Activated T-cell treated with anti-CD3 and anti-CD28 coated beads for 1 hour (primary cell): ENCODE results near the gene UBN2.

ENCODE experiments used
- DNase-seq: peaks from one replicate; pipeline ENCODE4 v3.0.0-alpha.2; 2020; ENCODE audit warnings: low read depth

Gene UBN2

DNA sequence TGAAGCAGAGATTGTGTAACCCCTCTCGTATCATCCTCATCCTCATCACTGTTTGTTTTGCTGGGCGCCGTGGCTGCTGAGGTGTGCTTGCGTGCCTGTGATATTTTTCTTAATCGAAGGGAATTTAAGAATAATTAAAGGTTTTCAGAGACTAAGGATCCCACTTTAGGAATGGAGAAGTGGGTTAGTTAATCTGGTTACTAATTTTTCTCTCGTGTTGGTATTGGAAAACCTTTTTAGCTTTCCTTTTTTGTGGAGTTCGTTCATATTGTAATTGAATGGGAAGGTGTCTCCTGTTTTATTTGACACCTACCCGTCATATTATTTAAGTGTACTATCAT lies 1.3 kb downstream of the UBN2 start:
- no peak for DNase-seq

GRCh38 chr7:139232904-139233303 lies 1.9 kb downstream of the UBN2 start:
- no peak for DNase-seq

DNA sequence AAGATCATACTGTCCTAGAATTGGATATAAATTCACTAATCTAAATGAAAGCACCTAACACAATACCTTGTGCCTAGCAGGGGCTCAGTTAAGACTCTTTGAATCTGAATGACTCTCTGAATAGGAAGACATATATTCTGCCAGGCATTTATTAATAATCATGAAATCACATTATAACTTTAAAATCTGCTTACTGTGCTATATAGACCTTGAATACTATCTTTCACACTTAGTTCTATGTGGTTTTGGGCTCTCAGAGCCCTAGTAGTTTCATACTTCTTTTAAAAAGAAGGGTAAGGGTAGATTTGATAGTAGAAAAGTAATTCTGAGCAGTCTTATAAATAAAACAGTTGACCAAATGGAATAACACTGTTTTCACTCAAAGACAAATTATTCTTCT lies 10.2 kb downstream of the UBN2 start:
- no peak for DNase-seq

- no peak for DNase-seq
Observed at GRCh38 chr7:139242741-139243281, 11.8 kb downstream of the UBN2 start.

- DNase-seq = no peak
Observed at GRCh38 chr7:139245401-139245800, 14.4 kb downstream of the UBN2 start.

DNA sequence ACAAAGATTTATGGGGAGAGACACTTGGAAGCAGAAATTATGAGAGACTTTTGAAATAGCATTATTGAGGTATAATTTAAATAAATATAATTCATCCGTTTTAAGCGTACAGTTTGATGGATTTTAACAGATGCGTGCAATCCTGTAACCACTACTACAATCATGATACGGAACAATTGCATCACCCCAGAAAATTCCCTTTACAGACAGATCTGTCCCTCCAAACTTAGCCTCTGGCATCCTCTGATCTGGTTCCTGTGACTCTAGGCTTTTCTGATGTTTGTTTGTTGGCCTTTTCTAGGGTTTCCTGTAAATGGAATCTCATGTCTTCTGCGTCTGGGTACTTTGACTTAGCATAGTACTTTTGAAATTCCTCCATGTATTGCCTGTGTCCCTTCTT lies 15.5 kb downstream of the UBN2 start:
- DNase-seq = no peak

DNA sequence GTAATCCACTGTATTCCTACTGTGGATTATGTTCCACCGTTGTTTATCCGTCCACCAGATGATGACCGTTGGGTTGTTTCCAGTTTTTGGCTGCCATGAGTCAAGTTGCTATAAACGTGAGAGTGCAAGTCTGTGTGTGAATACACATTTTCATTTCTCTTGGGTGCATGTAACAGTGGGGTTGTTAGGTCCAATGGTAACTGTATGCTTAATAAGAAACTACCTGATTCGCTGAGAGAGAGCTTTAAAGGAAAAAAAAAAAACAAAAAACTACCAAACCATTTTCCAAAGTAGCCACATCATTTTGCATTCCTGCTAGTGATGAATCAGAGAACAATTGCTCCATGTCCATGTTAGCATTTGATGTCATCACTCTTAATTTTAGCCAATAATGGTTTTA lies 15.9 kb downstream of the UBN2 start:
- DNase-seq = no peak

GRCh38 chr7:139249179-139249810 lies 18.3 kb downstream of the UBN2 start:
- no peak for DNase-seq

GRCh38 chr7:139252451-139252850 lies 21.4 kb downstream of the UBN2 start:
- no peak for DNase-seq

DNA sequence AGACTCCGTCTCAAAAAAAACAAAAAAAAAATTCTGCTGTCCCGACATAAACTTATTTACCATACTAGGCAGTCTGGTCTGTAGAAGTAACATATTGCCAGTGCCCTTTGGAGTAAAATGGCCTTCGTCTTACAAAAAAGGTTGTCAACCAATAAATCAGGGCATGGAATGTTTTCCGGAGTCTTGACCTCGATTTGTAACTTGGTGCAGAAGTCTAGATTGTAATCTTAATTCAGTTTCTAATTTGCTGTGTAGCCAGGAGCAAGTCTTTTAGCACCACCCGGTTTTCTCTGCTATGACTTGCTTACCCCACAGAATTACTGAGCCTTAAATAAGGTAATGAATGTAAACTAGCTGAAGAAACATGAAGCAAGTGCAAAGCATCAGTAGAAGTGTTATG lies 23.2 kb downstream of the UBN2 start:
- no peak for DNase-seq

DNA sequence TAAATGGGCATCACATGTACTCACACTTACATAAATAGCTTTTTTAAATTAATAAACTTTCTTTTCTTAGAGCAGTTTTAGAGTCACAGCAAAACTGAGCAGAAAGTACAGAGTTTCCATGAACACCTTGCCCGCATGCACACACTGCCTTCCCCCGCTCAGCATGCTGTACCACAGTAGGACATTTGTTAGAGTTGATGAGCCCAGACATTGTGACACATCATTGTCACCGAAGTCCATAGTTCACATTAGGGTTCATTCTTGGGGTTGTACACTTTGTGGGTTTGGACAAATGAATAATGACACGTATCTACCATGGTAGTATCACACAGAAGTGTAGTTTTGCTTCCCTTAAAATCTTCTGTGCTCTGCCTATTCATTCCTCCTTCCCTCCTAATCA lies 23.7 kb downstream of the UBN2 start:
- DNase-seq = no peak

- no peak for DNase-seq
Observed at GRCh38 chr7:139255290-139255689, 24.3 kb downstream of the UBN2 start.

DNA sequence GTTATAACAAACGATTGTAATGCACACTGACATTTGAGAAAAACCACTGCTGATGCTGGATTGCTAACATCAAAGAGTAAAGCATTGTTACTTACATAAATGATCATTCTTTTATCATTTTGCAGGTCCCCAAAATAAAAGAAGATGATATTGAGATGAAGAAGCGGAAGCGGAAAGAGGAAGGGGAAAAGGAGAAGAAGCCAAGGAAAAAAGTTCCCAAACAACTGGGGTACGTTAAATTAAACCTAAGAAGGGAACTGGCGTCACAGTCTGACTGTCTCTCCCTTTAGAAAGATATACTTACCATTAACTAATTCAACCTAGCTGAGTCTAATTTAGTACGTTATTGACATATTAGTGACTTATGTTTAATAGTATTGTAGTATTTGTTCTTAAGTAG lies 28.1 kb downstream of the UBN2 start:
- no peak for DNase-seq

GRCh38 chr7:139264220-139264619 lies 33.2 kb downstream of the UBN2 start:
- no peak for DNase-seq

GRCh38 chr7:139265673-139266072 lies 34.6 kb downstream of the UBN2 start:
- no peak for DNase-seq

DNA sequence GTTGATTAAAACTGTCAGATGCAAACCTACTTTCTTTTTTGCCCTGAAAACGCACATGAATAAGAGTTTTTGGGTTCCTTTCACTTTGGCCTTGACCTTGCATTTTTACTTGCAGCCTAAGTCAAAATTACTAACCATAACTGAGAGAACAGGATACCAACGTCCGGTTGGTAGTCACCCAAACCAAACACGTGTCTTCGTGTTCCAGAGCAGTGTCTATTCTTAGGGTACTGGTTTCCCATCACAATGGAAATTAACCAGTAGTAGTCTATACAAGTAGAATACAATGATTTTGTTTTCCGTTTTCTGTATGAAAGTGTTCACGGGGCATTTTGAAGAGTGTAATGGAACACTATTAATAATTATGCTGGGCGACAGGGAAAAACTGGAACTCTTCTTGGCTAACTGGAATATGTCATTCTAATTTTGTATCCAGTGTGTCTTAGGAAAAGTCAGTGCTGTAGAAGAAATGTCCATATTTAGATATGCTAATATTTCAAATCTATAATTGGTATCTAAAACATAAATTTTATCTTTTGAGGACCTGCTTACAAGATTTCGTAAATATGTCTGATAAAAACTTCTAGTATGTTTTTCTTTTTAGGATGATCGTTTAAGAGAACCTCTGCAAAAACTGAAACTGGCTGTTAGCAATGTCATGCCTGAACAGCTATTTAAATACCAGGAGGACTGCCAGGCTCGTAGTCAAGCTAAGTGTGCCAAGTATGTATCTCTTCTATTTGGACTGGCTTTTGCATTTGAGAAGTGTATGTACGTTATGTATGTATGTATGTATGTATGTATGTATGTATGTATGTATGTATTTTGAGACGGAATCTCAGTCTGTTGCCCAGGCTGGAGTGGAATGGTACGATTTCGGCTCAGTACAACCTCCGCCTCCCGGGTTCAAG lies 40.9 kb downstream of the UBN2 start:
- DNase-seq = no peak

DNA sequence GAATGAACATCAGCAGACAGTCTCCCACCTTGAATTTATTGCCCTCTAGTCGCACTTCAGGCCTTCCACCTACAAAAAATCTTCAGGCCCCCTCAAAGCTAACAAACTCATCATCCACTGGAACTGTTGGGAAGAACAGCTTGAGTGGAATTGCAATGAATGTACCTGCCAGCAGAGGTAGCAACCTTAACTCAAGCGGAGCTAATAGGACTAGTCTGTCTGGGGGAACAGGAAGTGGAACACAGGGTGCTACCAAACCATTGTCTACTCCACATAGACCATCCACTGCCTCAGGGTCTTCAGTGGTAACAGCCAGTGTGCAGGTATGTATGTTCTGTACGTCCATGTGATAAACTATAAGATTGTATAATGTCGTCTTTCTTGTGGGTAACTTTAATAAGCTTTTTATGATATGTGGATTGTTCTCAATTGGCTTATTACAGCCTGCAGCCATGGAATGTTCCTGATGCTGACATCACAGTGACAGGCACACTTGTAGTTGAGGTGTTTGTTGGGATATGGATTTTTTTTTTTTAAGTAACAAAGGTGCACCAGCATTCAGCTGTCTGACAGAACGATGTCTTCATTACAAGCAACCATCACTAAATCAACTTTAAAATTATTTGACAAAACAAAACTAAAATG lies 53.3 kb downstream of the UBN2 start:
- DNase-seq = no peak

DNA sequence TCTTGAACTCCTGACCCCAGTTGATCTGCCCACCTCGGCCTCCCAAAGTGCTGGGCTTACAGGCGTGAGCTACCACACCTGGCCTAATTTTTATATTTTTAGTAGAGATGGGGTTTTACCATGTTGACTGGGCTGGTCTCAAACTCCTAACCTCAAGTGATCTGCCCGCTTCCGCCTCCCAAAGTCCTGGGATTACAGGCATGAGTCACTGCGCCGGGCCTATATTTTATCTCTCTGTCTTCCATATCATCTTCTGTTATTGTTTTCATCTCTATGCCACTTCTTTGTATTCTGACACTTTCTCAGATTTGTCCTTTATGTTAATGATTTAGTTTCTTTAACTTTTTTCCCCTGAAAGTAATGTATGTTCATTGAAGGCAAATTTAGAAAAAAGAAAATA lies 55.1 kb downstream of the UBN2 start:
- DNase-seq = no peak

- no peak for DNase-seq
Observed at GRCh38 chr7:139292821-139293220, 61.8 kb downstream of the UBN2 start.

DNA sequence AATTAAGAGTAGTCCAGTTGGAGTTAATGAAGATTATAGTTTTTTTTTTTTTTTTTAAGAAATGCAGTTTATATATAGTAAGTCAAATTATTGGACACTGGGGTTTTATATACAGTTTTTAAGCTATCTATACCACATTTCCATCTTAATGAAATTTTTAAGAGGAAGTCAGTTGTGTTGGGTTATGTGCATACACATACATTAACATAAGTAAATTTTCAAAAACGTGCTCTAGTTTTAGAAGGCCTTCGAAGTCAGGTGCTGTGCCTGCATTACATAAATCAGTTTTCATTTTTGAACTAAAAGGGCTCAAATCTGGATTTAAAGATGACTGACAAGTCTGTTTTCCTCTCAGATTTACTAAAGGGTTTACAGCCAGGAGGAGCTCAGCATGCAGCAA lies 62.5 kb downstream of the UBN2 start:
- DNase-seq = no peak

- DNase-seq = no peak
Observed at GRCh38 chr7:139294241-139294640, 63.2 kb downstream of the UBN2 start.

GRCh38 chr7:139294951-139295575 lies 64.0 kb downstream of the UBN2 start:
- DNase-seq = no peak

DNA sequence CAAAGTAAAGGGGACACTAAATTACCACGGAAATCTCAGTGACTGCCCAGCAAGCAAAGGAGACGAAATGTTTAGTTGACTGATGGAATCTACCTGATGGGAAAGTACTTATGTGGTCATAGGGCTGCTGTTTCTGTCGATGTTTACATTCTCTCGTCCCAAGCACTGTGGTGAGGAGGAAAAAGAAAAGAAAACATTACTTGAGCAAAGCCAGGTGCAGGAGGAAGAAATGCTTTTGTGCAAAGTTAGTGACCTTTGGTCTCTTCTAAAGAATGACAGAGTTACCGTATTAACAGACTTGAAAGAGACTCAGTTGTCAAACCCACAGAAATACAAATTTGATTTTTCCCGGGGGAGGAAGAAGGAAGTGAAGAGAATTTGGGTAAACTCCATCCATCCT lies 66.8 kb downstream of the UBN2 start:
- no peak for DNase-seq
